GM18508 (cell line): ENCODE measurements around the gene POLR1A.

ENCODE experiments used
- ATAC-seq: cut with Tn5 transposase; IDR thresholded peaks from one replicate; pipeline ENCODE4 v1.9.1; 2021; ENCODE audit warnings: moderate number of reproducible peaks; ENCODE audit not compliant: insufficient read depth, unreplicated experiment

The POLR1A gene

GRCh38 chr2:86105252-86105968 lies at the start of gene POLR1A:
TSS of gene POLR1A (minus strand) at chr2:86105886. CDS start at chr2:86105776, 110 bp downstream.
- ATAC-seq = peak; percentile 40

GRCh38 chr2:86150502-86150901 lies 44.8 kb upstream of the POLR1A start:
- no peak for ATAC-seq

- no peak for ATAC-seq
Observed at GRCh38 chr2:86147793-86148192, 42.1 kb upstream of the POLR1A start.

- no peak for ATAC-seq
Observed at GRCh38 chr2:86143926-86144685, 38.4 kb upstream of the POLR1A start.

- ATAC-seq = no peak
Observed at GRCh38 chr2:86143307-86143706, 37.6 kb upstream of the POLR1A start.

- ATAC-seq = no peak
Observed at GRCh38 chr2:86142436-86143257, 37.0 kb upstream of the POLR1A start.

- no peak for ATAC-seq
Observed at GRCh38 chr2:86140969-86141392, 35.3 kb upstream of the POLR1A start.

GRCh38 chr2:86139981-86140380 lies 34.3 kb upstream of the POLR1A start:
- no peak for ATAC-seq

GRCh38 chr2:86138736-86139625 lies 33.3 kb upstream of the POLR1A start:
- no peak for ATAC-seq

- ATAC-seq = no peak
Observed at GRCh38 chr2:86136141-86136540, 30.5 kb upstream of the POLR1A start.

GRCh38 chr2:86135653-86136052 lies 30.0 kb upstream of the POLR1A start:
- ATAC-seq = no peak

GRCh38 chr2:86134709-86135108 lies 29.0 kb upstream of the POLR1A start:
- no peak for ATAC-seq

GRCh38 chr2:86124683-86125082 lies 19.0 kb upstream of the POLR1A start:
- no peak for ATAC-seq

GRCh38 chr2:86123328-86123925 lies 17.7 kb upstream of the POLR1A start:
- no peak for ATAC-seq

- ATAC-seq = no peak
Observed at GRCh38 chr2:86118130-86118529, 12.4 kb upstream of the POLR1A start.

- ATAC-seq = no peak
Observed at GRCh38 chr2:86107031-86107430, 1.3 kb upstream of the POLR1A start.

- peak; percentile 70 for ATAC-seq
Observed at GRCh38 chr2:86105969-86106945, 571 bp upstream of the POLR1A start, which contains the start of gene PTCD3. TSS of gene PTCD3 (plus strand) at chr2:86106235. CDS start at chr2:86106248, 13 bp downstream.

- no peak for ATAC-seq
Observed at GRCh38 chr2:86102157-86102556, 3.5 kb downstream of the POLR1A start.
